GM19395 (cell line): ENCODE results near the gene SRD5A3.
A peak's percentile ranks its signal among the peaks of the same experiment; 100 is the strongest.

Experiments used
- ATAC-seq: cut with Tn5 transposase; IDR thresholded peaks from one replicate; pipeline ENCODE4 v1.9.1; 2021; ENCODE audit warnings: mild to moderate bottlenecking, moderate library complexity; ENCODE audit not compliant: unreplicated experiment

Gene SRD5A3

GRCh38 chr4:55345980-55346850 lies at the start of gene SRD5A3:
SRD5A3 (plus strand) TSS chr4:55346242; CDS start chr4:55346337, 95 bp downstream.
- ATAC-seq = peak; percentile 93

DNA sequence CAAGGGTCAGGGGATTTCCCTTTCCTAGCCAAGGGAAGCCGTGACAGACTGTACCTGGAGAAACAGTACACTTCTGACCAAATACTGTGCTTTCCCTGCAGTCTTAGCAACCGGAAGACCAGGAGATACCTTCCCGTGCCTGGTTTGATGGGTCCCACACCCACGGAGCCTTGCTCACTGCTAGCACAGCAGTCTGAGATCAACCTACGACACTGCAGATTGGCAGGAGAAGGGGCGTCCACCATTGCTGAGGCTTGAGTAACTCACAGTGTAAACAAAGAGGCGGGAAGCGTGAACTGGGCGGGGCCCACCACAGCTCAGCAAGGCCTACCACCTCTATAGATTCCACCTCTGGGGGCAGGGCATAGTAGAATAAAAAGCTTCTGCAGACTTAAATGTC lies 48.7 kb upstream of the SRD5A3 start:
- no peak for ATAC-seq

DNA sequence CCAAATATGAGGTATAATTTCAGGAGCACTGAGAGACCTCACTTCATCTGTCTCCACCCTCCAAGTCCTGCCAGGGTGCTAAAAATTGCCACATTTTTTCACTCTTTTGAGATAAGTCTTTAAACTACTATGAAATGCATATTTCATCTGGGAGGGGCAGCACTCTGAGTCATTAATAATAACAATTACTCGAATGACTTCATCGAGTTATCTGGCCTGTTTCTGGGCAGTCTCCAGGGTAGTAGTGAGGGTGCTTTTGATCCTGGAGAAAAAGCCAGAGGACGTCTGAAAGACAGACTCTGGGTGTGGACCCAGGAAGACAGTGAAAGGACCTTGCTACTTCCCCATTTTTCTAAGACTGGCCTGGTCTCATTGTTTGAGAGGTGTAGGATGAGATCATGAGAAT lies 42.3 kb upstream of the SRD5A3 start:
- ATAC-seq = no peak

DNA sequence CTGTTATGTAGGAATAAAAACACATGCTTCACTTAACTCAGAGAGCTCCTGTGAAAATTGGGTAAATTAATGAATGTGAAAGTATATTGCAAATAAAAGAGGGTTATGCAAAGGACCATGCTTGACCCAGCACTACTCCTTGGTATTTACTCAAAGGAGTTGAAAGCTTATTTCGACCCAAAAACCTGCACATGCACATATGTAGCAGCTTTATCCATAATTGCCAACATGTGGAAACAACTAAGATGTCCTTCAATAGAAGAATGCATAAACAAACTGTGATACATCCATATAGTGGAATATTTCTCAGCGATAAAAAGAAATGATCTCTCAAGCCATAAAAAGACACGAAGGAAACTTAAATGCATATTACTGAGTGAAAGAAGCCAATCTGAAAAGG lies 41.7 kb upstream of the SRD5A3 start:
- ATAC-seq = no peak

- no peak for ATAC-seq
Observed at GRCh38 chr4:55308071-55308470, 38.0 kb upstream of the SRD5A3 start.

- ATAC-seq = no peak
Observed at GRCh38 chr4:55311792-55312488, 34.1 kb upstream of the SRD5A3 start.

DNA sequence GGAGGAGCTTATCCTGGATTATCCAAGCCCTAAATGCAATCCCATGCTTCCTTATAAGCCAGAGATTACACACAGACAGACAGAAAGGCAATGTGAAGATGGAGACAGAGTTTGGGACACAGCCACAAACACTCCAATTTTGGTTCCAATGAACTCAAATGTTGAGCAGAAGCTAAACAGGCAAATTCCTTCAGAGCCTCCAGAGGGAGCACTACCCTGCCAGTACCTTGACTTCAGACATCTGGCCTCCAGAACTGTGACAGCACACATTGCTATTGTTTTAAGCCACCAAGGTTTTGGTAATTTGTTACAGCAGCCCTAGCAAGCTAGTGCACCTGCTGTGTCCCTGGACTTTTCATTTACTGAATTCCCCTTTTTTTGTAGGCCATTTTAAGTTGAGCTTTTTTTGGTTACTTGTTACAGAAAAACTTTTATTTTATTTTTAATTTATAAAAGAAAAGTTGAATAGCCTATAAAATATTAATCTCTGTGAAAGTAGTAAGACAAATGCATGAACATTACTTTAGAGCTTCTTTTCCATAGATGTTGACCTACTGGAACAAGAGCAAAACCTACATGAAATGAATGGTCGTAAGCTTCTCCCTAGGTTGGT lies 33.4 kb upstream of the SRD5A3 start:
- peak; percentile 73 for ATAC-seq

GRCh38 chr4:55314141-55314820 lies 31.8 kb upstream of the SRD5A3 start:
- no peak for ATAC-seq

GRCh38 chr4:55318175-55319129 lies 27.6 kb upstream of the SRD5A3 start:
- no peak for ATAC-seq

- no peak for ATAC-seq
Observed at GRCh38 chr4:55321707-55322264, 24.3 kb upstream of the SRD5A3 start.

- ATAC-seq = no peak
Observed at GRCh38 chr4:55323375-55323774, 22.7 kb upstream of the SRD5A3 start.

DNA sequence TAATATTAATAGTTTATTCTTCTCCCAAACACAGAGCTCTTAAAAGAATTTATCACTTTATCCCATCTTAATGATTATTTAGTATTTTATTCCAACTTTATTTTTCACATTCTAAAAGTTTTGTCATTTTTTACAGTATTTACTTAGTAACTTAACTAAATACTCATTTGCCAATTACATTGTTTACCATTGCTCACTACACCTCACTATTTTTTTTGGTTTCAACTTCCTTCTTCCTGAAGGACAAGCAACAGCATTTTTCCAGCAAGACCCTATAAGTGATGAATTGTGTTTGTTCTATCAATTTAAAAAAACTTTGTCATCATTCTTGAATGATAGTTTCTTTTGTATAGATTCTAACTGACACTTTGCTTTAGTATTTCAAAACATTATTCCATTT lies 19.4 kb upstream of the SRD5A3 start:
- ATAC-seq = no peak

DNA sequence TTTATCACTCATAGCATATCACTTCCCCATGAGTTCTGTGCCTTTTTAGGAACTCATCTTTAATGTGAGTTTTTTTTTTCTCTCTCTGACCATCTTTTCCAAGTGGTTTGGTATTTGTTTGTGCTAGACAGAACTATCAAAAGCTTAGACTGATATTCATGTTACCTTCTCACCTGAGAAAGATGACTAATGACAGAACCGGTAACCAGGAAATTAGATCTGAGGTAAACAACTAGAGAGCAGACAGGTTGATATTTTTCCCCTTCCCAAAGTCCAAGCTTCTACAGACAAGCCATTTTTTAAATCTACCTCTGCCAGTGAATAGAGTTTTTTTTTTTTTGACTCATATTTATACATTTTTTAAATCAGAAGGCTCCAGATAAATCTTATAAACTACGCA lies 17.0 kb upstream of the SRD5A3 start:
- ATAC-seq = no peak

- no peak for ATAC-seq
Observed at GRCh38 chr4:55330241-55330640, 15.8 kb upstream of the SRD5A3 start.

DNA sequence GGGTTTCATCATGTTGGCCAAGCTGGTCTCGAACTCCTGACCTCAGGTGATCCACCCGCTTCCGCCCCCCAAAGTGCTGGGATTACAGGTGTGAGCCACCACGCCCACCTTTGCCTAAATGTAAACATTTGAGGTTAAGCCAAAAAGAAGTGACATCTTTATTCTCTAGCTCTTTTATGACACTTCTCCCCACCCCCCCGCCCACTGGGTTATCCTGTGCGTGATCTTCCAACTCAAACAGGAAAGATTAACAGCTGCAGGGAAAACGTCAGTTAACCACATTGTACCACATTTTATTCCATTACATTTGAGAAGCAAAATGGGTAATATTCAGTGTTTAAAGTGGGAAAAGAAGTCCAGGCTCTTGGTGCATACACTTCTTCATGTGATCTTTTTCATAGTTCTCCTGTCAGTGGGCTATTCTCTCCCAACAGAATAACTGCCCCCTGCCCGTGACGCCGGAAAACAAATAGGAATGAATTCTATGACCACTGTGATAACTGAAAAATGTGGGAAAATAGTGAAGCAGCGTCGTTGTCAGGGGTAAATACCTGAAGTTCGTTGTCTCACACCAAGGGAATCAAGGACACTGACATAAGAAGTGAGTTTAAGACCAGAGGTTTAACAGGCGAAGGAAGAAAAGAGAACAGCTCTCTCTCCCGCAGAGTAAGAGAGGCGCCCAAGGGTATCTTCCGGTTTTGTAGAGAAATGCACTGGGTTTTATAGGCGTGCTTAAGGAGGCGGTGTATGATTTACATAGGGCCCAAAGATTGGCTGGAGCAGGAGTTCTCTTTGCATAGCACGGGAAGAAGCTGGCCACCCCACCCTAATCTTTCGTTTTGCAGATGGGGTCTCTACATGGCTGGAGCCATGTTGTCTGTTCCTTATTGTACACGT lies 9.7 kb upstream of the SRD5A3 start:
- ATAC-seq = no peak

DNA sequence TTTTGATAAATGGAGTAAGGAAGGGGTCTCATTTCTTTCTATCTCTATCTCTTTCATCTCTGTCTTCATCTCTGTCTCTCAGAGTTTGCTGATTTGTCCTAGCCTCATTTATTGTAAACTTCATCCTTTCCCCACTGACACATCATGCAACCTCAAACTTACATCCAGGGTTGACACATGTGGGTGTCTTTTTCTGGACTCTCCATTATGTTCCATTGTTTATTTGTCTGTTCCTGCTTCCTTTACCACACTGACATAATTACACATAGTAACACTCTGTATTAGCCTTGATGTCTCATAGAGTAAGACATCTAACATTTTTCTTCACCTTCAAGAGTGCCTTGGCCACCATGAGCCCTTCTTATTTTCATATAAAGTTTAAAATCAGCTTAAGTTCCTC lies 8.1 kb upstream of the SRD5A3 start:
- ATAC-seq = no peak

DNA sequence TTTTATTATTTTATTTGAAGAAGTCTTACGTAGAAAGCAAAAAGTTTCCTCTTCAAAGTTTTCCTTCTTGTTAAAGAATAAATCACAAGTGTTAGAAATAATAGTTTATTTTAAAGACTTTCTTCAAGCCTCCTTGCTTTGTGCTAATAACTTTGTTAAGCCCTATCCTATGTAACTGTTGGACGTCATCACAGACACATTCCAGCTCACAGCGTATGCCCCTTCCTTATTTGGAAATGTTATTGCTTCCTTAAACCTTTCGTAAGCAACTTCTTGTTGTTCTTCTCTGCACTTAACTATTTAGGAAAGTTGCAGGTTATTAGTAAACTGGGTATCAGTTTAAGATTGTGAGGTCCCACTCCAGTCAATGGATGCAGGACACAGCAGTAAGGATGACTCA lies 7.6 kb upstream of the SRD5A3 start:
- ATAC-seq = no peak

GRCh38 chr4:55340266-55340665 lies 5.8 kb upstream of the SRD5A3 start:
- no peak for ATAC-seq

- ATAC-seq = no peak
Observed at GRCh38 chr4:55343887-55344286, 2.2 kb upstream of the SRD5A3 start.
